RWPE2 (cell line): Measurements from ENCODE around the gene KCNJ4.

Source experiments
- ATAC-seq: fragments of 200-7000 bp; cut with Tn5 transposase; 3 replicates; pipeline ENCODE4 v1.9.1; 2021; ENCODE audit warnings: low read depth
- DNase-seq: peaks from one replicate; pipeline ENCODE4 v3.0.0-alpha.2; 2020; ENCODE audit warnings: low spot score
- H3K27ac ChIP-seq: fragments of 450-650 bp; 2 replicates; pipeline ENCODE4 v1.5.1; 2017; ENCODE audit warnings: mild to moderate bottlenecking; ENCODE audit not compliant: poor library complexity, severe bottlenecking
- H3K27me3 ChIP-seq: fragments of 250-450 bp; sonication (Bioruptor Pico); 2 replicates; pipeline ENCODE4 v1.5.1; 2021; ENCODE audit warnings: mild to moderate bottlenecking, moderate library complexity; ENCODE audit not compliant: insufficient read depth, poor library complexity, severe bottlenecking
- H3K36me3 ChIP-seq: fragments of 250-450 bp; sonication (Bioruptor Pico); 2 replicates; pipeline ENCODE4 v1.5.1; 2020; ENCODE audit warnings: low read depth, mild to moderate bottlenecking, moderate library complexity
- H3K4me1 ChIP-seq: fragments of 250-450 bp; sonication (Bioruptor Pico); 2 replicates; pipeline ENCODE4 v1.5.1; 2021; ENCODE audit warnings: mild to moderate bottlenecking, moderate library complexity; ENCODE audit not compliant: insufficient read depth, poor library complexity, severe bottlenecking
- H3K4me3 ChIP-seq: fragments of 250-450 bp; sonication (Bioruptor Pico); 2 replicates; pipeline ENCODE4 v1.5.1; 2021; ENCODE audit warnings: mild to moderate bottlenecking, moderate library complexity; ENCODE audit not compliant: severe bottlenecking
- H3K9me3 ChIP-seq: fragments of 250-450 bp; sonication (Bioruptor Pico); 2 replicates; pipeline ENCODE4 v1.5.1; 2021; ENCODE audit warnings: mild to moderate bottlenecking, moderate library complexity; ENCODE audit not compliant: severe bottlenecking
- CTCF ChIP-seq: fragments of 450-650 bp; IDR thresholded peaks from one replicate; pipeline ENCODE4 v1.5.1; 2017; ENCODE audit warnings: mild to moderate bottlenecking, moderate library complexity; ENCODE audit not compliant: poor library complexity, severe bottlenecking

The KCNJ4 gene

GRCh38 chr22:38481871-38482332 lies 26.9 kb upstream of the KCNJ4 start:
- ATAC-seq, result no peak
- H3K4me3 ChIP-seq, result no peak overlapping the region
- TF ChIP-seq CTCF, result no peak
- H3K27me3 ChIP-seq, result no peaks in the 10 kb centered on the region
- no peaks in the 10 kb centered on the region for H3K9me3 ChIP-seq
- no peaks in the 10 kb centered on the region for H3K4me1 ChIP-seq
- DNase-seq, result no peak
- no peak overlapping the region for H3K27ac ChIP-seq
- peaks cover 88% of the 10 kb centered on the region for H3K36me3 ChIP-seq

- Histone ChIP-seq H3K9me3 (no peaks in the 10 kb centered on the region), H3K27me3 (no peaks in the 10 kb centered on the region), H3K27ac (no peak overlapping the region), H3K4me1 (no peaks in the 10 kb centered on the region), H3K4me3 (no peak overlapping the region), H3K36me3 (peaks cover 82% of the 10 kb centered on the region)
- no peak for TF ChIP-seq CTCF
- DNase-seq (no peak), ATAC-seq (peak; percentile 6; the same call in 2 of the 3 replicates)
These were observed 26.3 kb upstream of the KCNJ4 start for GRCh38 chr22:38481162-38481870.

- Histone ChIP-seq H3K27me3 (no peaks in the 10 kb centered on the region), H3K27ac (no peak overlapping the region), H3K4me3 (no peak overlapping the region), H3K9me3 (no peaks in the 10 kb centered on the region), H3K4me1 (no peaks in the 10 kb centered on the region), H3K36me3 (peaks cover 65% of the 10 kb centered on the region)
- TF ChIP-seq CTCF, result no peak
- DNase-seq, result no peak
- peak; percentile 5; the same call in 2 of the 3 replicates for ATAC-seq
These were observed 24.3 kb upstream of the KCNJ4 start for GRCh38 chr22:38479096-38479837.

GRCh38 chr22:38477585-38477984 lies 22.6 kb upstream of the KCNJ4 start:
- Histone ChIP-seq H3K4me1 (no peaks in the 10 kb centered on the region), H3K9me3 (no peaks in the 10 kb centered on the region), H3K4me3 (no peak overlapping the region), H3K27ac (no peak overlapping the region), H3K27me3 (no peaks in the 10 kb centered on the region), H3K36me3 (peaks cover 49% of the 10 kb centered on the region)
- no peak for DNase-seq
- peak; percentile 13; the same call in 1 of the 3 replicates for ATAC-seq
- no peak for TF ChIP-seq CTCF
